ENCODE measurements around the gene SPATA31E1.

SPATA31E1 gene

DNA sequence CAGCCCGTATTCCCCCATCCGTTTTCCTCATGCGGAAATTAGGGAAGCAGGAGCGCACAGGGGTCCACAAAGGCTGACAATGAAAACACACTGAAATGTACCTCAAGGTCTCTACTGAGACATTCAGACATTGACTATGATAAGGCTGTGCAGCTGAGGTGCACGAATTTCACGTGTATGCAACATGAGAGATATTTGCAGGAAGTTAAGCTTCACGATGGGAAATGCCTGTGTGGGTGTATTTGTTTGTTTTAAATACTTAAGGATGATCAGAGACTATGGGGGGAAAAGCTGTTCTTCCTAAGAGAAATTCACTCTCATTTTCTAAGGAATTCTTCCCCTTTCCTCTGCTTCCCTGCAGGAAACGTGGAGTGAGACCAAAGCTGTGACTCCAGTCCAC is 2.6 kb upstream of the SPATA31E1 start:
- Histone ChIP-seq H3F3A (ENCODE audit: insufficient read depth, low read length) (no peaks in the 10 kb centered on the region), H3K4me1 (ENCODE audit: insufficient read depth, low read length, severe bottlenecking) (no peaks in the 10 kb centered on the region), H3K9ac (ENCODE audit: low read length) (no peak overlapping the region), H3K4me2 (ENCODE audit: low read length) (no peak overlapping the region), H3K9me2 (ENCODE audit: low read depth, low read length) (no peaks in the 10 kb centered on the region), H3K4me3 (ENCODE audit: low read depth, low read length, poor library complexity, severe bottlenecking) (no peak overlapping the region), H3K36me3 (ENCODE audit: insufficient read depth, low read length) (no peaks in the 10 kb centered on the region), H2AFZ (ENCODE audit: low read length) (no peak overlapping the region), H3K9me3 (ENCODE audit: low read length) (no peaks in the 10 kb centered on the region), H3K27ac (ENCODE audit: low read depth, low read length, poor library complexity, severe bottlenecking) (no peak overlapping the region), H3K27me3 (ENCODE audit: insufficient read depth, low read length) (no peaks in the 10 kb centered on the region), H3K79me2 (ENCODE audit: insufficient read depth, low read length) (no peaks in the 10 kb centered on the region), H4K20me1 (ENCODE audit: insufficient read depth, low read length) (no peaks in the 10 kb centered on the region)
- TF ChIP-seq EZH2 (IDR thresholded peaks at IDR 0.05; ENCODE audit: borderline replicate concordance, low read length) = no peak
- TF ChIP-seq, protein P1, sequence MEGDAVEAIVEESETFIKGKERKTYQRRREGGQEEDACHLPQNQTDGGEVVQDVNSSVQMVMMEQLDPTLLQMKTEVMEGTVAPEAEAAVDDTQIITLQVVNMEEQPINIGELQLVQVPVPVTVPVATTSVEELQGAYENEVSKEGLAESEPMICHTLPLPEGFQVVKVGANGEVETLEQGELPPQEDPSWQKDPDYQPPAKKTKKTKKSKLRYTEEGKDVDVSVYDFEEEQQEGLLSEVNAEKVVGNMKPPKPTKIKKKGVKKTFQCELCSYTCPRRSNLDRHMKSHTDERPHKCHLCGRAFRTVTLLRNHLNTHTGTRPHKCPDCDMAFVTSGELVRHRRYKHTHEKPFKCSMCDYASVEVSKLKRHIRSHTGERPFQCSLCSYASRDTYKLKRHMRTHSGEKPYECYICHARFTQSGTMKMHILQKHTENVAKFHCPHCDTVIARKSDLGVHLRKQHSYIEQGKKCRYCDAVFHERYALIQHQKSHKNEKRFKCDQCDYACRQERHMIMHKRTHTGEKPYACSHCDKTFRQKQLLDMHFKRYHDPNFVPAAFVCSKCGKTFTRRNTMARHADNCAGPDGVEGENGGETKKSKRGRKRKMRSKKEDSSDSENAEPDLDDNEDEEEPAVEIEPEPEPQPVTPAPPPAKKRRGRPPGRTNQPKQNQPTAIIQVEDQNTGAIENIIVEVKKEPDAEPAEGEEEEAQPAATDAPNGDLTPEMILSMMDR (IDR thresholded peaks at IDR 0.05; ENCODE audit: low read length) = no peak

DNA sequence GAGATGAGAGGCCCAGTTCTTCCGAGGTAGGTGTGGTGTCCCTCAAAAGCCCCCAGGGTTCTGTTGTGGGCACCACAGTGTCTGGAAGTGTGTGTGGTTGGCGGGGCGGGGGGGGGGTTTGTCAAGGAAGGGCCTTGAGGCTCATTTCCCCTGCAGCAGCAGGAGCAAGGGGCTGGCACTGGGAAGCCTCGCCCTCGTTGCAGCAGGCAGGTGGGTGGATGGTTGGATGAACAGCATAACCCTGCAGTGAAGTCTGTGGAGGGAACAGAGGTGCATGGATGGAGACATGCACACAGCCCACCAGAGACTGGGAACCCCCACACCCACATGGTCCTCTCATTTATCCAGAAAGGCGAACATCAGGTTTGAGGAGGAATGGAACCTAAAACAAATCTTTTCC is 2.0 kb upstream of the SPATA31E1 start:
- H3K27ac ChIP-seq (ENCODE audit: low read depth, low read length, poor library complexity, severe bottlenecking) = no peak overlapping the region
- no peak overlapping the region for H3K4me3 ChIP-seq (ENCODE audit: low read depth, low read length, poor library complexity, severe bottlenecking)
- no peak overlapping the region for H2AFZ ChIP-seq (ENCODE audit: low read length)

DNA sequence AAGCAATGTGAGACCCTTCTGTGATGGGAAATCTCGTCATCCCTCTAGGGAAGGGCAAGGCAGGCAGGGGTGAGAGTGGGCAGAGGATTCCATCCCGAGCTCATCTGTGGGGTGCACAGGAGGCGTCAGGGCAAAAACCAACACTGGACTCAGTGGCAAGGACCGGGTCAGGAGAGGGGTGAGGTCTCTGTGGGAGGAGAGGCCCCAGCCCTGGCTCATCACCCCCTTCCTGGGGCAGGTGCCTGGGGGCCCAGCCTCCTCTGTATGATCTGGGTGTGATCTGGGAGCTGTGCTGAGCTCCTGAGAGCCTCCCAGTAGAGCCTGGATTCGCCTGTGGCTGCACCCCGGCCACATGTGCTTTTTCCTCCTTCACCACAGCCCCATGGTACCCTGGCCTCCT is 597 bp downstream of the SPATA31E1 start:
- TF ChIP-seq, protein P1 (IDR thresholded peaks at IDR 0.05; ENCODE audit: low read length) = no peak
- TF ChIP-seq EZH2 (IDR thresholded peaks at IDR 0.05; ENCODE audit: borderline replicate concordance, low read length) = no peak
- Histone ChIP-seq H3K36me3 (ENCODE audit: insufficient read depth, low read length) (no peaks in the 10 kb centered on the region), H3K4me2 (ENCODE audit: low read length) (no peak overlapping the region), H3K9me2 (ENCODE audit: low read depth, low read length) (no peaks in the 10 kb centered on the region), H2AFZ (ENCODE audit: low read length) (no peak overlapping the region), H3K9ac (ENCODE audit: low read length) (no peak overlapping the region), H4K20me1 (ENCODE audit: insufficient read depth, low read length) (no peaks in the 10 kb centered on the region), H3K27me3 (ENCODE audit: insufficient read depth, low read length) (no peaks in the 10 kb centered on the region), H3K9me3 (ENCODE audit: low read length) (no peaks in the 10 kb centered on the region), H3K4me1 (ENCODE audit: insufficient read depth, low read length, severe bottlenecking) (no peaks in the 10 kb centered on the region), H3K27ac (ENCODE audit: low read depth, low read length, poor library complexity, severe bottlenecking) (no peak overlapping the region), H3K79me2 (ENCODE audit: insufficient read depth, low read length) (no peaks in the 10 kb centered on the region), H3K4me3 (ENCODE audit: low read depth, low read length, poor library complexity, severe bottlenecking) (no peak overlapping the region), H3F3A (ENCODE audit: insufficient read depth, low read length) (no peaks in the 10 kb centered on the region)

More for the DNA sequence above, 2.0 kb upstream of the SPATA31E1 start:
- Histone ChIP-seq H4K20me1 (ENCODE audit: insufficient read depth, low read length) (no peaks in the 10 kb centered on the region), H3K9me2 (ENCODE audit: low read depth, low read length) (no peaks in the 10 kb centered on the region), H3K36me3 (ENCODE audit: insufficient read depth, low read length) (no peaks in the 10 kb centered on the region), H3K27me3 (ENCODE audit: insufficient read depth, low read length) (no peaks in the 10 kb centered on the region), H3K9ac (ENCODE audit: low read length) (no peak overlapping the region), H3K9me3 (ENCODE audit: low read length) (no peaks in the 10 kb centered on the region), H3K4me1 (ENCODE audit: insufficient read depth, low read length, severe bottlenecking) (no peaks in the 10 kb centered on the region), H3K79me2 (ENCODE audit: insufficient read depth, low read length) (no peaks in the 10 kb centered on the region), H3K4me2 (ENCODE audit: low read length) (no peak overlapping the region), H3F3A (ENCODE audit: insufficient read depth, low read length) (no peaks in the 10 kb centered on the region)
- TF ChIP-seq, protein P1 (IDR thresholded peaks at IDR 0.05; ENCODE audit: low read length) = no peak
- no peak for TF ChIP-seq EZH2 (IDR thresholded peaks at IDR 0.05; ENCODE audit: borderline replicate concordance, low read length)

Data from OCI-LY1 (cell line).